Stimulated activated CD4-positive, alpha-beta T cell treated with anti-CD3 and anti-CD28 coated beads, Interleukin-15, amount 100 ng/mL, for 1 hour (primary cell): ENCODE data around the gene S100A2.
"Not testable (repeated sequence)": the region's sequence is repeated elsewhere in the genome, so short reads cannot be mapped to it uniquely, and the experiment has no call there.

ENCODE experiments used
- DNase-seq, 2 donors: peaks; one replicate each; pipeline ENCODE4 v3.0.0-alpha.2; 2020; ENCODE audit warnings: low read depth in 1 of 2, low spot score in 1 of 2

S100A2 gene

GRCh38 chr1:153592748-153593147 is 27.1 kb upstream of the S100A2 start:
- DNase-seq, result no peak

GRCh38 chr1:153588482-153588881 is 22.8 kb upstream of the S100A2 start:
- no peak for DNase-seq

- not testable (repeated sequence) for DNase-seq
Observed at GRCh38 chr1:153588033-153588432, 22.4 kb upstream of the S100A2 start.

GRCh38 chr1:153587314-153587713 is 21.7 kb upstream of the S100A2 start:
- no peak for DNase-seq

GRCh38 chr1:153586347-153586746 is 20.7 kb upstream of the S100A2 start:
- DNase-seq, result no peak

GRCh38 chr1:153585006-153585405 is 19.4 kb upstream of the S100A2 start:
- DNase-seq, result no peak

- DNase-seq, result no peak
Observed at GRCh38 chr1:153583976-153584375, 18.3 kb upstream of the S100A2 start.

- DNase-seq, result not testable (repeated sequence)
Observed at GRCh38 chr1:153583514-153583913, 17.9 kb upstream of the S100A2 start.

GRCh38 chr1:153582836-153583235 is 17.2 kb upstream of the S100A2 start:
- DNase-seq, result not testable (repeated sequence)

- DNase-seq, result no peak
Observed at GRCh38 chr1:153578936-153579335, 13.3 kb upstream of the S100A2 start.

- DNase-seq, result no peak
Observed at GRCh38 chr1:153578490-153578889, 12.8 kb upstream of the S100A2 start.

GRCh38 chr1:153577624-153578051 is 12.0 kb upstream of the S100A2 start:
- DNase-seq, result no peak

GRCh38 chr1:153577138-153577537 is 11.5 kb upstream of the S100A2 start:
- no peak for DNase-seq

- DNase-seq, result not testable (repeated sequence)
Observed at GRCh38 chr1:153575497-153575896, 9.9 kb upstream of the S100A2 start.

- not testable (repeated sequence) for DNase-seq
Observed at GRCh38 chr1:153575081-153575491, 9.4 kb upstream of the S100A2 start.

GRCh38 chr1:153573351-153573750 is 7.7 kb upstream of the S100A2 start:
- DNase-seq, result no peak

- peak; percentile 19 to 20 for DNase-seq
Observed at GRCh38 chr1:153572569-153573015, 6.9 kb upstream of the S100A2 start.

- DNase-seq, result no peak
Observed at GRCh38 chr1:153571706-153572105, 6.1 kb upstream of the S100A2 start.

- DNase-seq, result no peak
Observed at GRCh38 chr1:153570874-153571273, 5.2 kb upstream of the S100A2 start.

- DNase-seq, result no peak
Observed at GRCh38 chr1:153569465-153569864, 3.8 kb upstream of the S100A2 start.

GRCh38 chr1:153568367-153569099 is 2.9 kb upstream of the S100A2 start:
- DNase-seq, result peak; percentile 61 to 68

- DNase-seq, result no peak
Observed at GRCh38 chr1:153567621-153568366, 2.1 kb upstream of the S100A2 start.
